DOHH2 (cell line): ENCODE results near the gene ZNF316.

Experiments
- H3F3A ChIP-seq: fragments of 200-600 bp; sonication (generic), shearing (Covaris generic); 2 replicates; pipeline ENCODE4 v1.6.0; 2016; ENCODE audit warnings: antibody characterized with exemption, mild to moderate bottlenecking; ENCODE audit not compliant: control insufficient read depth, insufficient read depth
- H3K27ac ChIP-seq: fragments of 200-600 bp; sonication (generic); 2 replicates; pipeline ENCODE4 v1.5.1; 2014; ENCODE audit warnings: low read depth, mild to moderate bottlenecking, low read length, moderate library complexity
- H3K27me3 ChIP-seq: fragments of 200-600 bp; sonication (generic); 2 replicates; pipeline ENCODE4 v1.6.1; 2014; ENCODE audit warnings: mild to moderate bottlenecking, low read length, mixed read lengths; ENCODE audit not compliant: control insufficient read depth
- H3K36me3 ChIP-seq: fragments of 200-600 bp; sonication (generic); 2 replicates; pipeline ENCODE4 v1.6.1; 2014; ENCODE audit warnings: mild to moderate bottlenecking, low read length, moderate library complexity, mixed read lengths; ENCODE audit not compliant: control insufficient read depth
- H3K4me1 ChIP-seq: fragments of 200-600 bp; sonication (generic); 2 replicates; pipeline ENCODE4 v1.6.1; 2014; ENCODE audit warnings: mild to moderate bottlenecking, low read length, mixed read lengths; ENCODE audit not compliant: control insufficient read depth
- H3K4me2 ChIP-seq: fragments of 200-600 bp; sonication (generic); 2 replicates; pipeline ENCODE4 v1.6.0; 2014; ENCODE audit warnings: mild to moderate bottlenecking, low read length, moderate library complexity
- H3K4me3 ChIP-seq: fragments of 200-600 bp; sonication (generic); 2 replicates; pipeline ENCODE4 v1.5.1; 2014; ENCODE audit warnings: mild to moderate bottlenecking, low read length, mixed read lengths
- H3K79me2 ChIP-seq: fragments of 200-600 bp; sonication (generic); 2 replicates; pipeline ENCODE4 v1.6.1; 2014; ENCODE audit warnings: mild to moderate bottlenecking, low read length, mixed read lengths; ENCODE audit not compliant: control insufficient read depth
- H3K9me2 ChIP-seq: fragments of 200-600 bp; sonication (generic); replicated peaks from 2 replicates; pipeline ENCODE4 v1.6.1; 2014; ENCODE audit warnings: mild to moderate bottlenecking, low read length, mixed read lengths; ENCODE audit not compliant: control insufficient read depth
- H3K9me3 ChIP-seq: fragments of 200-600 bp; sonication (generic); 2 replicates; pipeline ENCODE4 v1.6.1; 2014; ENCODE audit warnings: antibody characterized with exemption, low read length, mixed read lengths; ENCODE audit not compliant: control insufficient read depth, insufficient read depth
- H4K20me1 ChIP-seq: fragments of 200-600 bp; sonication (generic); 2 replicates; pipeline ENCODE4 v1.6.0; 2014; ENCODE audit warnings: low read depth, mild to moderate bottlenecking, antibody characterized with exemption, low read length, moderate library complexity; ENCODE audit not compliant: control insufficient read depth, insufficient read depth
- CTCF ChIP-seq: fragments of 200-600 bp; sonication (generic); IDR thresholded peaks from one replicate; pipeline ENCODE4 v1.5.1; 2014; ENCODE audit warnings: antibody characterized with exemption, mild to moderate bottlenecking, low read depth, low read length; ENCODE audit not compliant: poor library complexity, severe bottlenecking
- EZH2phosphoT487 ChIP-seq: fragments of 200-600 bp; sonication (generic); IDR thresholded peaks from 2 replicates; pipeline ENCODE4 v1.6.1; 2017; ENCODE audit warnings: borderline replicate concordance, mild to moderate bottlenecking, antibody characterized with exemption, low read length, moderate library complexity, mixed read lengths

Gene ZNF316

GRCh38 chr7:6649241-6649961, 12.3 kb downstream of the ZNF316 start:
- H3K9me3 ChIP-seq = peaks cover 18% of the 10 kb centered on the region
- no peaks in the 10 kb centered on the region for H3F3A ChIP-seq
- peaks cover 85% of the 10 kb centered on the region for H3K36me3 ChIP-seq
- no peak overlapping the region for H3K4me2 ChIP-seq
- H3K79me2 ChIP-seq = peaks cover 32% of the 10 kb centered on the region
- no peak overlapping the region for H3K27ac ChIP-seq
- no peak for TF ChIP-seq EZH2phosphoT487
- no peak for TF ChIP-seq CTCF
- H3K27me3 ChIP-seq = no peaks in the 10 kb centered on the region
- no peaks in the 10 kb centered on the region; the same call in 1 of the 2 replicates for H4K20me1 ChIP-seq
- no peaks in the 10 kb centered on the region for H3K9me2 ChIP-seq
- H3K4me1 ChIP-seq = no peaks in the 10 kb centered on the region
- H3K4me3 ChIP-seq = no peak overlapping the region

- Histone ChIP-seq H3K27ac (no peak overlapping the region), H3K27me3 (no peaks in the 10 kb centered on the region), H3K4me1 (no peaks in the 10 kb centered on the region), H3K9me2 (no peaks in the 10 kb centered on the region), H3K9me3 (peaks cover 18% of the 10 kb centered on the region), H3K79me2 (peaks cover 32% of the 10 kb centered on the region), H3K36me3 (peaks cover 85% of the 10 kb centered on the region), H3K4me3 (no peak overlapping the region), H4K20me1 (no peaks in the 10 kb centered on the region; the same call in 1 of the 2 replicates), H3F3A (no peaks in the 10 kb centered on the region), H3K4me2 (no peak overlapping the region)
- TF ChIP-seq EZH2phosphoT487 = no peak
- no peak for TF ChIP-seq CTCF
These were observed 13.0 kb downstream of the ZNF316 start for GRCh38 chr7:6650086-6650485.

- Histone ChIP-seq H3K4me2 (no peak overlapping the region), H3K27me3 (no peaks in the 10 kb centered on the region), H3K4me3 (no peak overlapping the region), H3K79me2 (peaks cover 32% of the 10 kb centered on the region), H3K9me3 (peaks cover 18% of the 10 kb centered on the region), H3K4me1 (no peaks in the 10 kb centered on the region), H3K9me2 (no peaks in the 10 kb centered on the region), H3F3A (no peaks in the 10 kb centered on the region), H4K20me1 (no peaks in the 10 kb centered on the region; the same call in 1 of the 2 replicates), H3K27ac (no peak overlapping the region), H3K36me3 (peaks cover 86% of the 10 kb centered on the region)
- TF ChIP-seq CTCF (no peak), EZH2phosphoT487 (no peak)
These were observed 13.4 kb downstream of the ZNF316 start for GRCh38 chr7:6650521-6651011.
